ENCODE results near the gene ITGAD.
"Not testable (repeated sequence)": the region's sequence is repeated elsewhere in the genome, so short reads cannot be mapped to it uniquely, and the experiment has no call there.

The ITGAD gene

GRCh38 chr16:31404353-31405064 lies 11.4 kb downstream of the ITGAD start:
- DNase-seq = no peak

GRCh38 chr16:31407406-31407805 lies 14.3 kb downstream of the ITGAD start:
- DNase-seq = no peak

GRCh38 chr16:31409433-31409832 lies 16.3 kb downstream of the ITGAD start:
- no peak for DNase-seq

- no peak for DNase-seq
These were observed 16.9 kb downstream of the ITGAD start for GRCh38 chr16:31410082-31410481.

GRCh38 chr16:31411024-31411844 lies 18.1 kb downstream of the ITGAD start:
- DNase-seq = no peak

GRCh38 chr16:31412750-31413149 lies 19.6 kb downstream of the ITGAD start:
- DNase-seq = no peak

- no peak for DNase-seq
These were observed 20.2 kb downstream of the ITGAD start for GRCh38 chr16:31413381-31413780.

GRCh38 chr16:31413943-31414342 lies 20.8 kb downstream of the ITGAD start:
- no peak for DNase-seq

- DNase-seq = no peak
These were observed 21.6 kb downstream of the ITGAD start for GRCh38 chr16:31414706-31415105.

- DNase-seq = no peak
These were observed 23.2 kb downstream of the ITGAD start for GRCh38 chr16:31416371-31416770.

GRCh38 chr16:31417036-31417435 lies 23.9 kb downstream of the ITGAD start:
- not testable (repeated sequence) for DNase-seq

GRCh38 chr16:31417916-31418315 lies 24.8 kb downstream of the ITGAD start:
- no peak for DNase-seq

GRCh38 chr16:31420037-31420436 lies 26.9 kb downstream of the ITGAD start:
- no peak for DNase-seq

GRCh38 chr16:31421587-31421986 lies 28.5 kb downstream of the ITGAD start:
- DNase-seq = peak; percentile 15

- no peak for DNase-seq
These were observed 30.1 kb downstream of the ITGAD start for GRCh38 chr16:31423241-31423640.

GRCh38 chr16:31423801-31424200 lies 30.7 kb downstream of the ITGAD start:
- DNase-seq = no peak

GRCh38 chr16:31427441-31428278 lies 34.5 kb downstream of the ITGAD start:
- peak; percentile 73 for DNase-seq

GRCh38 chr16:31428279-31428597 lies 35.1 kb downstream of the ITGAD start, which contains the start of gene COX6A2:
COX6A2 (minus strand) TSS chr16:31428360; CDS start chr16:31428325, 35 bp downstream.
- no peak for DNase-seq

- DNase-seq = no peak
These were observed 35.6 kb downstream of the ITGAD start for GRCh38 chr16:31428638-31429247.

GRCh38 chr16:31429314-31429713 lies 36.2 kb downstream of the ITGAD start:
- DNase-seq = no peak

- DNase-seq = no peak
These were observed 36.7 kb downstream of the ITGAD start for GRCh38 chr16:31429796-31430195.

- no peak for DNase-seq
These were observed 37.4 kb downstream of the ITGAD start for GRCh38 chr16:31430380-31431052.
